Subcutaneous adipose tissue (tissue), 4 donors: ENCODE measurements around the gene ARAP3. TPM values are rescaled to one million over a fixed set of nuclear protein-coding genes. Genes with fewer than 3 reads are reported as not detected.

ENCODE experiments used
- CTCF ChIP-seq: fragments of 450-650 bp; IDR thresholded peaks from one replicate; pipeline ENCODE4 v1.5.1; 2016; ENCODE audit warnings: low read depth, mild to moderate bottlenecking, control low read depth, antibody characterized with exemption, moderate library complexity
- total RNA-seq, 4 donors: library from RNA; depleted of rRNA; stranded (reverse); fragments of >200 nt; gene quantifications; one replicate each; pipeline ENCODE4 v1.1.0, GENCODE V29; 2016

ARAP3 gene
- total RNA-seq, 4 donors from 2014 or later: 3.7 to 17.3 (median 5.1) TPM

GRCh38 chr5:141715346-141715905 is 33.4 kb upstream of the ARAP3 start:
- TF ChIP-seq CTCF: no peak

GRCh38 chr5:141714542-141715310 is 32.7 kb upstream of the ARAP3 start:
- TF ChIP-seq CTCF: no peak

GRCh38 chr5:141713616-141714309 is 31.7 kb upstream of the ARAP3 start:
- no peak for TF ChIP-seq CTCF

- no peak for TF ChIP-seq CTCF
Measured at GRCh38 chr5:141711687-141712086, 29.7 kb upstream of the ARAP3 start.

- no peak for TF ChIP-seq CTCF
Measured at GRCh38 chr5:141709699-141710267, 27.8 kb upstream of the ARAP3 start.

GRCh38 chr5:141708016-141708415 is 26.0 kb upstream of the ARAP3 start:
- TF ChIP-seq CTCF: no peak

- no peak for TF ChIP-seq CTCF
Measured at GRCh38 chr5:141707510-141707909, 25.5 kb upstream of the ARAP3 start.
